Mononuclear cell (primary cell): ENCODE data around the gene POLK. TPM values are rescaled to one million over a fixed set of nuclear protein-coding genes. Genes with fewer than 3 reads are reported as not detected.
"Not testable (repeated sequence)": the region's sequence is repeated elsewhere in the genome, so short reads cannot be mapped to it uniquely, and the experiment has no call there.

ENCODE experiments used
- H3K27me3 ChIP-seq: 2 replicates; pipeline ENCODE4 v1.6.0; 2011; ENCODE audit warnings: low read length, control low read depth; ENCODE audit not compliant: insufficient read depth
- H3K4me1 ChIP-seq: 2 replicates; pipeline ENCODE4 v1.5.1; 2011; ENCODE audit warnings: mild to moderate bottlenecking, low read length, control low read depth; ENCODE audit not compliant: insufficient read depth
- H3K4me3 ChIP-seq: 2 replicates; pipeline ENCODE4 v1.5.1; 2011; ENCODE audit warnings: mild to moderate bottlenecking, low read length, moderate library complexity
- H3K9me3 ChIP-seq: 2 replicates; pipeline ENCODE4 v1.5.1; 2011; ENCODE audit warnings: low read depth, mild to moderate bottlenecking, control low read depth, low read length
- total RNA-seq: library from RNA; depleted of rRNA; stranded (reverse); fragments of >200 nt; gene quantifications from one replicate; pipeline ENCODE4 v1.2.3, GENCODE V29; 2012

POLK gene
- total RNA-seq = 25.7 TPM

DNA sequence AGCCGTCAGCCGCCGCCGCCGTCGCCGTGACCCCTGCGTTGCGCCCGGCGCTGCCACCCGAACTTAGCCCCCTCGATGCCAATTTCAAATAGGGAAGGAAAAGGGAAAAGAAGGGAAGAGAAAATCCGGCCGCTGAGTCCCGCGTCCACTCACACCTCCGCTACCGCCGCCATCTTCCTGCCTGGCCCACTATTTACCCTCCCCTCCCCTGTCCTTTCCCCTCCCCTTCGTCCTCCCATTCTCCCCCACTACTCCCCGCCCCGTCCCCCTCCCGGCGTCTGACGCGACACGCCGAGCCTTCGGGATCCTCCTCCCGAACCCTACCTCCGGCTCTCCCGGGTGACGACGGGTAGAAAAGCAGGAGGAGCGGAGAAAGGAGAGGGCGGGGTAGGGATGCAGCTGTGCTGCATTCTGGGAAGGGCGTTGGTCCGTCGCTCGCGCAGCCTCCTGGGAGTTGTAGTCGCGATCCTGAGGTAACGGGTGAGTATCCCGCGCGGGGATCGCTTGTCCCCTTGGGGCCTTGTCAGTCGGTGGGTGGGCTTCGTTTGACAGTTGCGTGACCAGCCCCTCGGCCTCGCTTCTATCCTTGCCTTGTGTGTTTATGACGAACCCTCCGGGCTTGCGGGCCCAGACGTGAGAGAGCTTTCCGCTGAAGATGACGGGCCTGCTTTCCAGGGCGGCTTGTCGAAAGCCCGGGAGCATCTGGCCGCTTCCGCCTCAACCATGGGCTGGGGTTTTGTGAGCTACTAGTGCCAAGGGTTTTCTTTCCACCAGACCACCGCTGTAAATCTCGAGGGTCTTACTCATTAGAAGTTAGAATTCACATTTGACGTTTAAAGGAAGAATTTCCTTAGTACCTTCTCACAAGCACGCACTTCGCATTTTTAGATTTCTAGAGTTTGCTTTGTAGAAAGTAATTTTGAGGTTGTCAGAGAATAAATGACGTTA is at the start of gene POLK, which contains the start of gene CERT1:
TSS of gene POLK (plus strand) at position 457 of the 948 bp plus-strand sequence.
TSS of gene CERT1 (minus strand) at position 195 of the 948 bp plus-strand sequence. CDS start 422 bp downstream, outside the sequence.
- H3K27me3 ChIP-seq = no peaks in the 10 kb centered on the region
- no peaks in the 10 kb centered on the region for H3K9me3 ChIP-seq
- peak within 1 kb of the TSS; percentile 85 for H3K4me3 ChIP-seq
- H3K4me1 ChIP-seq = peaks cover 46% of the 10 kb centered on the region

GRCh38 chr5:75463726-75464125 is 48.0 kb upstream of the POLK start:
- Histone ChIP-seq H3K9me3 (peaks cover 9% of the 10 kb centered on the region), H3K27me3 (no peaks in the 10 kb centered on the region), H3K4me1 (peaks cover 32% of the 10 kb centered on the region), H3K4me3 (no peak overlapping the region)

DNA sequence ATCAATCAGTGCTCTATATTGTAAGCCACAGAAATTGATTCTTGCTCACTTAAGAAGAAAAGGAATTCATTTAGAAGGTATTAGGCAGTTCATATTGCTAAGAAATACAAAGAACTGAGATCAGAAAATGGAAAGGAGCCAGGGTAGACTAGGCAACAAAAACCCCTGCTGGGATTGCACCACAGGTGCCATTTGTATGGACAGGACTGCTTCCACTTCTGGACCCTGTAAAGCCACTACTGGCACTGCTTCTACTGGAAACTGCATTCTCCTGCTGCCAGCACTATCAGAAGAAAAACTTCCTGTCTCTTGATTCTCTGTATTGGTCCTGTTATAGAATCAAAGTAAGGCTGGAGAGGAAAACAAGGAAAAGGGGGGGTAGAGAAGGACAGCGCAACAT is 46.2 kb upstream of the POLK start:
- H3K9me3 ChIP-seq = peaks cover 27% of the 10 kb centered on the region
- H3K27me3 ChIP-seq = no peaks in the 10 kb centered on the region
- H3K4me1 ChIP-seq = peaks cover 32% of the 10 kb centered on the region
- H3K4me3 ChIP-seq = no peak overlapping the region

DNA sequence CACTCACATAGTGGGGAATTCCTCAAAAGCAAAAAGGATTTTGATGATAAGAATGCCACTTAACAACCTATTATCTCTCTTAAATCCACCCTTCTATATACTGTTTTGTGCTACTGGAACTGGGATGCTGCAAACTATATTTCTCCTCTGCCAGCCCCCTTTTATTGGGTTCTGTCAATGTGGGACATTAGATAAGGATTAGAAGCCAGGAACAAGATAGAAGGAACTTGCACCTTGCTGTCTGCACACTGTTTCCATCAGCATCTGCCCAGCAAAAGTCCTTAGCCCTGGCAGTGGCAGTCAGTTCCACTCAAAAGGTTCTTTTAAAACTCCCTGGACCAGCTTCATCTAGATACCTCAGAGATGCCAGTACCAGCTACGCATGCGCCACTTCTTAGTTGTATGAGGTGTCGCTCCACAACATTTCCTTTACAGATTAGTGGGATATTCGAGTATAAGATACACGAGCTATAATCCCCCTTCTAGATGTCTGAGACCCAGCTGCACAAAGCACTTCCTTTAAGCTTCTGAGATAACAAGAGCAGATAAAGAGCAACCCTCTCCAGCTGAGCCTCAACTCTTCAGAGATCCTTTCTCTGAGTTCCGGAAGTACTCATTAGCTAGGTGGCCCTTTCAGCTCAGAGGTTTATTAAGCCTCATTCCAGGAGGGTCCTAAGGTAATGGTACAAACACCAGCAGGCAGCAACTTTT is 45.5 kb upstream of the POLK start:
- H3K9me3 ChIP-seq = peaks cover 34% of the 10 kb centered on the region
- H3K4me1 ChIP-seq = peaks cover 28% of the 10 kb centered on the region
- H3K27me3 ChIP-seq = no peaks in the 10 kb centered on the region
- no peak overlapping the region for H3K4me3 ChIP-seq

GRCh38 chr5:75468593-75468992 is 43.1 kb upstream of the POLK start:
- Histone ChIP-seq H3K27me3 (no peaks in the 10 kb centered on the region), H3K9me3 (peaks cover 36% of the 10 kb centered on the region), H3K4me1 (peaks cover 13% of the 10 kb centered on the region), H3K4me3 (no peak overlapping the region)

- Histone ChIP-seq H3K9me3 (peaks cover 36% of the 10 kb centered on the region), H3K4me1 (peaks cover 9% of the 10 kb centered on the region), H3K27me3 (no peaks in the 10 kb centered on the region)
Measured at GRCh38 chr5:75469017-75469416, 42.7 kb upstream of the POLK start.

GRCh38 chr5:75471193-75471592 is 40.5 kb upstream of the POLK start:
- H3K27me3 ChIP-seq = no peaks in the 10 kb centered on the region
- no peak overlapping the region for H3K4me3 ChIP-seq
- H3K4me1 ChIP-seq = peaks cover 3% of the 10 kb centered on the region

More at GRCh38 chr5:75469017-75469416, 42.7 kb upstream of the POLK start:
- no peak overlapping the region for H3K4me3 ChIP-seq

GRCh38 chr5:75472973-75473372 is 38.7 kb upstream of the POLK start:
- Histone ChIP-seq H3K4me3 (no peak overlapping the region), H3K4me1 (no peaks in the 10 kb centered on the region), H3K9me3 (peaks cover 34% of the 10 kb centered on the region), H3K27me3 (no peaks in the 10 kb centered on the region)

More at GRCh38 chr5:75471193-75471592, 40.5 kb upstream of the POLK start:
- peaks cover 36% of the 10 kb centered on the region for H3K9me3 ChIP-seq

DNA sequence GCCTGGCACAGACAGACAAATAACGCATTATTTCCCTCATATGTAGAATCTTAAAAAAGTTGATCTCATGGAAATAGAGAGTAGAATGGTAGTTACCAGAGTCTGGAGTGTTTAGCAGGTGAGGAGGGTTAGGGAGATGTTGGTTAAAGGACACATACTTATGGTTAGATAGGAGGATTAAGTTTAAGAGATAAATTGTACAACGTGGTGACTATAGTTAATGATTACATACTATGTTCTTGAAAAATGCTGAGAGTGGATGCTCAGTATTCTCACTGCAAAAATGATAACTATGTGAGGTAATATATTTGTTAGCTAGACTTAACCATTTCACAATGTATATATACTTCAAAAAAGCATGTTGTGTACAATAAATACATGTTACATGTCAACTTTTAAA is 38.2 kb upstream of the POLK start:
- H3K4me3 ChIP-seq = no peak overlapping the region
- H3K27me3 ChIP-seq = no peaks in the 10 kb centered on the region
- H3K9me3 ChIP-seq = peaks cover 29% of the 10 kb centered on the region
- no peaks in the 10 kb centered on the region for H3K4me1 ChIP-seq

GRCh38 chr5:75475364-75475763 is 36.3 kb upstream of the POLK start:
- no peak overlapping the region for H3K4me3 ChIP-seq
- peaks cover 10% of the 10 kb centered on the region for H3K9me3 ChIP-seq
- H3K27me3 ChIP-seq = no peaks in the 10 kb centered on the region
- no peaks in the 10 kb centered on the region for H3K4me1 ChIP-seq

- Histone ChIP-seq H3K4me3 (no peak overlapping the region), H3K27me3 (no peaks in the 10 kb centered on the region), H3K4me1 (no peaks in the 10 kb centered on the region), H3K9me3 (peaks cover 19% of the 10 kb centered on the region)
Measured at GRCh38 chr5:75481024-75481423, 30.7 kb upstream of the POLK start.

DNA sequence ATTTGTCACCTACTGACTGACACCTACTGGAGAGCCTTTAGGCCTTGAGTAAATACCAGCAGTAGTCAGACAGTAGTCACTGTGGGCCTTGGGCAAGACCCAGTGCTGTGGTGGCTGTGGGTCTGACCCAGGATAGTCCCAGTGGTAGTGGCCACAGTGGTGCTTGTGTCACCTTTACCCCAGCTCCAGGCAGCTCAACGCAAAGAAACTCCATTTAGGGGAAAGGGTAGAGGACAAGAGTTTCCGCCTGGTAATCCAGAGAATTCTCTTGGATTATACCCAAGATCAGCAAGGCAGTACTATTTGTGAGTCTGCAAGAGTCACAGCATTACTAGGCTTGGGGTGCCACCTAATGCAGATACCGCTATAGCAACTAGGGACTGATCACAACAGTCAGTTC is 29.2 kb upstream of the POLK start:
- no peak overlapping the region for H3K4me3 ChIP-seq
- no peaks in the 10 kb centered on the region for H3K4me1 ChIP-seq
- no peaks in the 10 kb centered on the region for H3K27me3 ChIP-seq
- peaks cover 28% of the 10 kb centered on the region for H3K9me3 ChIP-seq

- H3K4me3 ChIP-seq = no peak overlapping the region
- no peaks in the 10 kb centered on the region for H3K4me1 ChIP-seq
- peaks cover 31% of the 10 kb centered on the region for H3K9me3 ChIP-seq
- no peaks in the 10 kb centered on the region for H3K27me3 ChIP-seq
Measured at GRCh38 chr5:75484605-75485004, 27.1 kb upstream of the POLK start.

DNA sequence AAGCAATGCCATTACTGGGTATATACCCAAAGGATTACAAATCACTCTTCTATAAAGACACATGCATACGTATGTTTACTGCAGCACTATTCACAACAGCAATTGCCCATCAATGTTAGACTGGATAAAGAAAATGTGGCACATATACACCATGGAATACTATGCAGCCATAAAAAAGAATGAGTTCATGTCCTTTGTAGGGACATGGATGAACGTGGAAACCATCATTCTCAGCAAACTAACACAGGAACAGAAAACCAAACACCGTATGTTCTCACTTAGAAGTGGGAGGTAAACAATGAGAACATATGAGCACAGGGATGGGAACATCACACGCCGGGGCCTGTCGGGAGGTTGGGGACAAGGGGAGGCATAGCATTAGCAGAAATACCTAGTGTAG is 21.8 kb upstream of the POLK start:
- H3K9me3 ChIP-seq = peaks cover 18% of the 10 kb centered on the region
- not testable (repeated sequence) for H3K27me3 ChIP-seq, H3K4me1 ChIP-seq, H3K4me3 ChIP-seq

- Histone ChIP-seq H3K4me1 (no peaks in the 10 kb centered on the region), H3K4me3 (no peak overlapping the region), H3K27me3 (no peaks in the 10 kb centered on the region), H3K9me3 (peaks cover 6% of the 10 kb centered on the region)
Measured at GRCh38 chr5:75491621-75492020, 20.1 kb upstream of the POLK start.
